Ectodermal cell (in vitro differentiated cells): ENCODE measurements around the gene CDK5RAP2. TPM values are rescaled to one million over a fixed set of nuclear protein-coding genes. Genes with fewer than 3 reads are reported as not detected.
"Not testable (repeated sequence)": the region's sequence is repeated elsewhere in the genome, so short reads cannot be mapped to it uniquely, and the experiment has no call there.

Experiments used
- H3K27ac ChIP-seq: 2 replicates; pipeline ENCODE4 v1.7.0; 2013; ENCODE audit warnings: mild to moderate bottlenecking, low read depth, low read length; ENCODE audit not compliant: insufficient read depth, poor library complexity, severe bottlenecking
- H3K27me3 ChIP-seq: 2 replicates; pipeline ENCODE4 v1.7.0; 2013; ENCODE audit warnings: mild to moderate bottlenecking, low read length; ENCODE audit not compliant: insufficient read depth, control insufficient read depth, poor library complexity, severe bottlenecking
- H3K36me3 ChIP-seq: one replicate; pipeline ENCODE4 v1.7.0; 2013; ENCODE audit warnings: low read length; ENCODE audit not compliant: control insufficient read depth, insufficient read depth
- H3K4me1 ChIP-seq: one replicate; pipeline ENCODE4 v1.7.0; 2013; ENCODE audit warnings: low read length; ENCODE audit not compliant: control insufficient read depth, insufficient read depth
- H3K4me3 ChIP-seq: 2 replicates; pipeline ENCODE4 v1.7.0; 2013; ENCODE audit warnings: low read depth, low read length, control low read depth; ENCODE audit not compliant: insufficient read depth
- H3K9me3 ChIP-seq: 2 replicates; pipeline ENCODE4 v1.7.0; 2013; ENCODE audit warnings: mild to moderate bottlenecking, low read length, moderate library complexity; ENCODE audit not compliant: control insufficient read depth
- WGBS, 2 experiments: methylation state at CpG; one replicate each; pipeline ENCODE4 v1.1.7; 2013; ENCODE audit warnings: missing lambda C conversion rate in 2 of 2; 5-methylcytosine and 5-hydroxymethylcytosine counted together
- polyA plus RNA-seq, 4 experiments: library from polyadenylated mRNA; stranded (reverse); fragments of 50-300 nt; gene quantifications; one replicate each; pipeline ENCODE4 v1.2.3, GENCODE V29; 2013

CDK5RAP2 gene
- polyA plus RNA-seq (2013, experiment 1 of 4) = 63.7 TPM
- polyA plus RNA-seq (2013, experiment 2 of 4) = 66.4 TPM
- polyA plus RNA-seq (2013, experiment 3 of 4) = 56.7 TPM
- 57.8 TPM for polyA plus RNA-seq (2013, experiment 4 of 4)

GRCh38 chr9:120580051-120580896, at the start of gene CDK5RAP2:
TSS of gene CDK5RAP2 (minus strand) at chr9:120580167. CDS start at chr9:120579978, 189 bp downstream.
- Histone ChIP-seq H3K4me3 (peak within 1 kb of the TSS; percentile 87), H3K36me3 (no peaks in the 10 kb centered on the region), H3K27me3 (no peaks in the 10 kb centered on the region), H3K27ac (peak within 1 kb of the TSS; percentile 60), H3K9me3 (no peaks in the 10 kb centered on the region), H3K4me1 (peaks cover 9% of the 10 kb centered on the region)
- WGBS, 2 experiments = 11 to 13% methylated on average over 33 of the region's 33 CpGs

- H3K4me1 ChIP-seq, H3K4me3 ChIP-seq, H3K9me3 ChIP-seq, H3K27me3 ChIP-seq, H3K36me3 ChIP-seq, H3K27ac ChIP-seq: not testable (repeated sequence)
- WGBS, 2 experiments = 91 to 97% methylated on average over 3 of the region's 3 CpGs
These were observed 49.0 kb upstream of the CDK5RAP2 start for GRCh38 chr9:120628925-120629497.

- Histone ChIP-seq H3K27me3 (no peaks in the 10 kb centered on the region), H3K27ac (no peak overlapping the region), H3K9me3 (no peaks in the 10 kb centered on the region), H3K36me3 (no peaks in the 10 kb centered on the region), H3K4me3 (no peak overlapping the region), H3K4me1 (no peaks in the 10 kb centered on the region)
- 90% methylated on average over 4 of the region's 4 CpGs for WGBS, 2 experiments
These were observed 48.4 kb upstream of the CDK5RAP2 start for GRCh38 chr9:120628207-120628924.

- no peaks in the 10 kb centered on the region for H3K9me3 ChIP-seq
- 88% methylated on average over 1 of the region's 2 CpGs for WGBS, 2 experiments
- no peak overlapping the region for H3K4me3 ChIP-seq
- no peaks in the 10 kb centered on the region for H3K36me3 ChIP-seq
- peaks cover 3% of the 10 kb centered on the region for H3K4me1 ChIP-seq
- no peak overlapping the region for H3K27ac ChIP-seq
- no peaks in the 10 kb centered on the region for H3K27me3 ChIP-seq
These were observed 47.1 kb upstream of the CDK5RAP2 start for GRCh38 chr9:120627073-120627472.

GRCh38 chr9:120626512-120626911, 46.5 kb upstream of the CDK5RAP2 start:
- H3K27ac ChIP-seq = no peak overlapping the region
- H3K27me3 ChIP-seq = no peaks in the 10 kb centered on the region
- WGBS, 2 experiments = 88 to 100% methylated on average over 1 of the region's 1 CpG
- no peak overlapping the region for H3K4me3 ChIP-seq
- no peaks in the 10 kb centered on the region for H3K36me3 ChIP-seq
- H3K9me3 ChIP-seq = no peaks in the 10 kb centered on the region
- peaks cover 9% of the 10 kb centered on the region for H3K4me1 ChIP-seq

- no peaks in the 10 kb centered on the region for H3K36me3 ChIP-seq
- H3K4me1 ChIP-seq = peaks cover 10% of the 10 kb centered on the region
- WGBS, 2 experiments = 93 to 96% methylated on average over 6 of the region's 6 CpGs
- no peak overlapping the region for H3K4me3 ChIP-seq
- no peaks in the 10 kb centered on the region for H3K27me3 ChIP-seq
- H3K27ac ChIP-seq = no peak overlapping the region
- H3K9me3 ChIP-seq = no peaks in the 10 kb centered on the region
These were observed 45.3 kb upstream of the CDK5RAP2 start for GRCh38 chr9:120625222-120625621.

GRCh38 chr9:120622790-120623189, 42.8 kb upstream of the CDK5RAP2 start:
- Histone ChIP-seq H3K36me3 (no peaks in the 10 kb centered on the region), H3K4me3 (no peak overlapping the region), H3K27ac (no peak overlapping the region), H3K9me3 (no peaks in the 10 kb centered on the region), H3K4me1 (peaks cover 14% of the 10 kb centered on the region), H3K27me3 (no peaks in the 10 kb centered on the region)

GRCh38 chr9:120621941-120622340, 42.0 kb upstream of the CDK5RAP2 start:
- peak overlapping the region; percentile 5 for H3K27ac ChIP-seq
- WGBS, 2 experiments = 72 to 75% methylated on average over 1 of the region's 1 CpG
- peaks cover 18% of the 10 kb centered on the region for H3K4me1 ChIP-seq

GRCh38 chr9:120619751-120620655, 40.0 kb upstream of the CDK5RAP2 start:
- H3K9me3 ChIP-seq = no peaks in the 10 kb centered on the region
- no peaks in the 10 kb centered on the region for H3K27me3 ChIP-seq
- peaks cover 18% of the 10 kb centered on the region for H3K4me1 ChIP-seq
- WGBS, 2 experiments = 61 to 64% methylated on average over 6 to 7 of the region's 8 CpGs
- no peak overlapping the region for H3K27ac ChIP-seq
- no peaks in the 10 kb centered on the region for H3K36me3 ChIP-seq
- no peak overlapping the region for H3K4me3 ChIP-seq

More at GRCh38 chr9:120621941-120622340, 42.0 kb upstream of the CDK5RAP2 start:
- no peaks in the 10 kb centered on the region for H3K36me3 ChIP-seq
- H3K4me3 ChIP-seq = no peak overlapping the region
- H3K9me3 ChIP-seq = no peaks in the 10 kb centered on the region
- H3K27me3 ChIP-seq = no peaks in the 10 kb centered on the region
